Measurements from ENCODE around the gene DOK7. TPM values are rescaled to one million over a fixed set of nuclear protein-coding genes. Genes with fewer than 3 reads are reported as not detected.

Gene DOK7
- total RNA-seq, 2 donors from 2014 or later, result not detected

- no peak overlapping the region for H3K4me3 Mint-ChIP-seq
- H3K36me3 Mint-ChIP-seq (ENCODE audit: low read depth), result no peaks in the 10 kb centered on the region
- peak in 1 of 3 donors; percentile 0 for DNase-seq
- H3K27ac Mint-ChIP-seq, result no peak overlapping the region
- H3K9me3 ChIP-seq (ENCODE audit: control insufficient read depth, low read length, poor library complexity, severe bottlenecking), result no peaks in the 10 kb centered on the region
- no peak for ATAC-seq
- H3K27me3 Mint-ChIP-seq, result no peaks in the 10 kb centered on the region
- peaks cover 2% of the 10 kb centered on the region for H3K4me1 Mint-ChIP-seq
Measured at GRCh38 chr4:3523146-3523627, 60.1 kb downstream of the DOK7 start.

GRCh38 chr4:3523628-3524221 is 60.6 kb downstream of the DOK7 start:
- H3K36me3 Mint-ChIP-seq (ENCODE audit: low read depth), result no peaks in the 10 kb centered on the region
- peak in 1 of 3 donors; percentile 3 for DNase-seq

GRCh38 chr4:3524349-3524748 is 61.2 kb downstream of the DOK7 start:
- no peak for ATAC-seq
- no peaks in the 10 kb centered on the region for H3K36me3 Mint-ChIP-seq (ENCODE audit: low read depth)
- no peaks in the 10 kb centered on the region for H3K27me3 Mint-ChIP-seq
- no peak overlapping the region for H3K27ac Mint-ChIP-seq
- H3K4me1 Mint-ChIP-seq, result peaks cover 2% of the 10 kb centered on the region
- no peak overlapping the region for H3K4me3 Mint-ChIP-seq
- H3K9me3 ChIP-seq (ENCODE audit: control insufficient read depth, low read length, poor library complexity, severe bottlenecking), result no peaks in the 10 kb centered on the region
- DNase-seq, result no peak

More at GRCh38 chr4:3523628-3524221, 60.6 kb downstream of the DOK7 start:
- Mint-ChIP-seq H3K27ac (no peak overlapping the region), H3K27me3 (no peaks in the 10 kb centered on the region), H3K4me3 (no peak overlapping the region), H3K4me1 (peaks cover 2% of the 10 kb centered on the region)
- ATAC-seq, result no peak
- H3K9me3 ChIP-seq (ENCODE audit: control insufficient read depth, low read length, poor library complexity, severe bottlenecking), result no peaks in the 10 kb centered on the region

GRCh38 chr4:3524920-3525319 is 61.8 kb downstream of the DOK7 start:
- H3K27me3 Mint-ChIP-seq, result no peaks in the 10 kb centered on the region
- no peaks in the 10 kb centered on the region for H3K36me3 Mint-ChIP-seq (ENCODE audit: low read depth)
- DNase-seq (no peak), ATAC-seq (no peak)
- H3K4me1 Mint-ChIP-seq, result peaks cover 6% of the 10 kb centered on the region
- no peaks in the 10 kb centered on the region for H3K9me3 ChIP-seq (ENCODE audit: control insufficient read depth, low read length, poor library complexity, severe bottlenecking)
- H3K4me3 Mint-ChIP-seq, result no peak overlapping the region
- no peak overlapping the region for H3K27ac Mint-ChIP-seq

- DNase-seq (no peak), ATAC-seq (no peak)
- peaks cover 15% of the 10 kb centered on the region for H3K4me1 Mint-ChIP-seq
- no peaks in the 10 kb centered on the region for H3K36me3 Mint-ChIP-seq (ENCODE audit: low read depth)
- H3K27ac Mint-ChIP-seq, result no peak overlapping the region
- H3K4me3 Mint-ChIP-seq, result no peak overlapping the region
- no peaks in the 10 kb centered on the region for H3K27me3 Mint-ChIP-seq
- H3K9me3 ChIP-seq (ENCODE audit: control insufficient read depth, low read length, poor library complexity, severe bottlenecking), result no peaks in the 10 kb centered on the region
Measured at GRCh38 chr4:3525532-3526430, 62.7 kb downstream of the DOK7 start.

GRCh38 chr4:3526456-3526855 is 63.4 kb downstream of the DOK7 start:
- no peaks in the 10 kb centered on the region for H3K9me3 ChIP-seq (ENCODE audit: control insufficient read depth, low read length, poor library complexity, severe bottlenecking)
- Mint-ChIP-seq H3K4me3 (no peak overlapping the region), H3K27ac (peak overlapping the region; percentile 60), H3K4me1 (peaks cover 20% of the 10 kb centered on the region), H3K27me3 (no peaks in the 10 kb centered on the region), H3K36me3 (ENCODE audit: low read depth) (no peaks in the 10 kb centered on the region)
- ATAC-seq, result no peak
- no peak for DNase-seq

- ATAC-seq (no peak), DNase-seq (no peak)
- Mint-ChIP-seq H3K27ac (peak overlapping the region; percentile 60), H3K36me3 (ENCODE audit: low read depth) (peaks cover 2% of the 10 kb centered on the region), H3K4me1 (peaks cover 26% of the 10 kb centered on the region), H3K4me3 (no peak overlapping the region), H3K27me3 (no peaks in the 10 kb centered on the region)
- no peaks in the 10 kb centered on the region for H3K9me3 ChIP-seq (ENCODE audit: control insufficient read depth, low read length, poor library complexity, severe bottlenecking)
Measured at GRCh38 chr4:3527101-3527913, 64.2 kb downstream of the DOK7 start.

- no peaks in the 10 kb centered on the region for H3K27me3 Mint-ChIP-seq
- H3K4me3 Mint-ChIP-seq, result no peak overlapping the region
- peaks cover 2% of the 10 kb centered on the region for H3K36me3 Mint-ChIP-seq (ENCODE audit: low read depth)
- no peak for ATAC-seq
- DNase-seq, result no peak
- no peaks in the 10 kb centered on the region for H3K9me3 ChIP-seq (ENCODE audit: control insufficient read depth, low read length, poor library complexity, severe bottlenecking)
- H3K4me1 Mint-ChIP-seq, result peaks cover 31% of the 10 kb centered on the region
- H3K27ac Mint-ChIP-seq, result no peak overlapping the region
Measured at GRCh38 chr4:3527914-3528876, 65.1 kb downstream of the DOK7 start.

- no peaks in the 10 kb centered on the region for H3K27me3 Mint-ChIP-seq
- H3K9me3 ChIP-seq (ENCODE audit: control insufficient read depth, low read length, poor library complexity, severe bottlenecking), result no peaks in the 10 kb centered on the region
- no peak overlapping the region for H3K4me3 Mint-ChIP-seq
- DNase-seq (no peak), ATAC-seq (no peak)
- peaks cover 33% of the 10 kb centered on the region for H3K4me1 Mint-ChIP-seq
- peaks cover 2% of the 10 kb centered on the region for H3K36me3 Mint-ChIP-seq (ENCODE audit: low read depth)
- peak overlapping the region; percentile 8 for H3K27ac Mint-ChIP-seq
Measured at GRCh38 chr4:3529363-3529762, 66.3 kb downstream of the DOK7 start.

- H3K27ac Mint-ChIP-seq, result peak overlapping the region; percentile 66
- H3K9me3 ChIP-seq (ENCODE audit: control insufficient read depth, low read length, poor library complexity, severe bottlenecking), result no peaks in the 10 kb centered on the region
- H3K4me1 Mint-ChIP-seq, result peaks cover 33% of the 10 kb centered on the region
- H3K27me3 Mint-ChIP-seq, result no peaks in the 10 kb centered on the region
- H3K36me3 Mint-ChIP-seq (ENCODE audit: low read depth), result peaks cover 2% of the 10 kb centered on the region
- ATAC-seq (no peak), DNase-seq (no peak)
- H3K4me3 Mint-ChIP-seq, result peak overlapping the region; percentile 99
Measured at GRCh38 chr4:3530051-3530450, 66.9 kb downstream of the DOK7 start.

- Mint-ChIP-seq H3K4me1 (peaks cover 33% of the 10 kb centered on the region), H3K27me3 (no peaks in the 10 kb centered on the region), H3K36me3 (ENCODE audit: low read depth) (peaks cover 4% of the 10 kb centered on the region), H3K27ac (peak overlapping the region; percentile 96), H3K4me3 (peak overlapping the region; percentile 99)
- ATAC-seq (no peak), DNase-seq (no peak)
- H3K9me3 ChIP-seq (ENCODE audit: control insufficient read depth, low read length, poor library complexity, severe bottlenecking), result no peaks in the 10 kb centered on the region
Measured at GRCh38 chr4:3530663-3531254, 67.7 kb downstream of the DOK7 start.

- peaks cover 4% of the 10 kb centered on the region for H3K36me3 Mint-ChIP-seq (ENCODE audit: low read depth)
- DNase-seq (no peak), ATAC-seq (no peak)
- H3K27ac Mint-ChIP-seq, result peak overlapping the region; percentile 96
- H3K9me3 ChIP-seq (ENCODE audit: control insufficient read depth, low read length, poor library complexity, severe bottlenecking), result no peaks in the 10 kb centered on the region
- H3K4me3 Mint-ChIP-seq, result peak overlapping the region; percentile 99
- peaks cover 33% of the 10 kb centered on the region for H3K4me1 Mint-ChIP-seq
- H3K27me3 Mint-ChIP-seq, result no peaks in the 10 kb centered on the region
Measured at GRCh38 chr4:3531318-3531878, 68.3 kb downstream of the DOK7 start.

Measured in T-helper 17 cell (primary cell).